GM21723 (cell line): ENCODE results near the gene PPP1R2C.

ENCODE experiments used
- ATAC-seq: cut with Tn5 transposase; IDR thresholded peaks from one replicate; pipeline ENCODE4 v1.9.1; 2021; ENCODE audit warnings: mild to moderate bottlenecking, moderate library complexity; ENCODE audit not compliant: unreplicated experiment

Gene PPP1R2C

DNA sequence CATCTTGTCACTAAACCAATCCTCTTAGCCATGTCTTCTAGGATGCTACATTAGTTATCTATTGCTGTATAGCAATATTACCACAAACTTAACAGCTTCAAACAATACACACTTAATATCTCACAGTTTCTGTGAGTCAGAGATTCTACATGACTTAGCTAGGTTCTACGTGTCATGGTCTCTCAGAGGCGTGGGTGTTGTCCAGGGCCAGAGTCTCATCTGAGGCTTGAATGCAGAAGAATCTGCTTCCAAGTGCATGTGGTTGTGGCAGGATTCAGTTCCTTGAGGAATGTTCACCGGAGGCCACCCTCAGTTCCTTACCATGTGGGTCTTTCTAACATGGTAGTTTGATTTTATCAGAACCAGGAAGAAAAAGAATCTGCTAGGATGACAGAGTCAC is 26.4 kb downstream of the PPP1R2C start:
- no peak for ATAC-seq

DNA sequence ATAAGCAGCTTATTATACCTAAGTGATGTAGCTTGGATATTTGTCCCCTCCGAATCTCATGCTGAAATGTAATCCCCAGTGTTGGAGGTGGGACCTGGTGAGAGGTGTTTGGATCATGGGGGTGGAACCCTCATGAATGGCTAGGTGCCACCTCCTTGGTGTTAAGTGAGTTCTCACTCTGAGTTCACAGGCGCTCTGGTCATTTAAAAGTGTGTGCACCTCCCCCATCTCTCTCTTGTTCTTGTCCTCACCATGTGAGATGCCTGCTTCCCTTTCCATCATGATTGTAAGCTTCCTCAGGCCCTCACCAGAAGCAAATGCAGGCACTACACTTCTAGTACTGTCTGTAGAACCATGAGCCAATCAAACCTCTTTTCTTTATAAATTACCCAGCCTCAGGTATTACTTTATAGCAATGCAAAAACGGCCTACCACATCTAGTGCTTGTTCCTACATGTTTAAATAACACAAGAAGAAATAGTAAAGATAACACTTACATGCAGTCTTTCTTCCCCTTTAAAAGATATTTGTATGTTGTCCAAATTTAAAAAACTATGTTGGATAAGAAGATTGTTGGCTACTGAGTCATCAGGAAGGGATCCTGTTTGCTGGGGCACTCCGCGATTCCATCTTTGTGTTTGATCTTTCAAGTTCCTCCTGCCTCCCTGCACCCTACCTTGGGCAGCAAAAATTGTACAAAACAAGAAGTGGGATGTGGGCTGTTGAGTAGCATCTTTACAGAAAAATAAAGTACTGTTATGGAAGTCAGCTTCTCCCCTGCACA is 29.7 kb downstream of the PPP1R2C start:
- no peak for ATAC-seq

DNA sequence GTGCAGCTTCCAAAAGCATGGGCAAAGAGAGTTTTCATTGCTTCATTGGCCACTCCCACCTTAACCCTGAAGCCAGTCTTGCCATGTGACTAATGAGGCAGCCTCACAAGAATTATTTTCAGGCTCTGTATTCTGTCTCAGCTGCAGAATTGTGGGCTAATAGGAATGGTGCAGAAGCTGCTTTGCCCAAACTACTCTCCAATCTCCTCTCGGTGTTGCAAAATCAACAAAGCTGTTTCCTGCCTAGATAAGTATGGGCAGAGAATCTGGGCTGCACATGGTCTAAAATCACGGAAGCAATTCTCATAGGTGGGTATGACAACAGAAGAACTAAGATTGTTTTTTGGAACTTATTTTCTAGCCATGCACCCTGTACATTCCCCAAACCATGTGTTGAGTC is 31.4 kb downstream of the PPP1R2C start:
- no peak for ATAC-seq

DNA sequence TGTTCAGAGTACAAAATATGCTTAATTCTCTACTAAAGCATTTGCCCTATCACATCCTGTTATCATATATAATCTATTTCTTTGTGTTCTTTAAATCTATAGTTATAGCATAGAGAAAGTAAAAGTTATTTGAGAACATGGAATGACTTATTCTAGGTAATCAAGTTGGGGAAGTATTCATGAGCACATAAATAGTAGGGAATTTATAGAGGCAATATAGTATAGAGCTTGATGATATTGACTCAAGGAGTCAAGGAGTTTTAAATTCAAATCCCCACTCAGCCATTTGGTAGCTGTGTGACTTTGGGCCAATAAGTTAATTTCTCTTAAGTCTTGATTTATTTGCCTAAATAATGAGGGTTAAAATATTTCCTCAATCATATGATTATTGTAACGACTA is 37.5 kb downstream of the PPP1R2C start:
- ATAC-seq: no peak

DNA sequence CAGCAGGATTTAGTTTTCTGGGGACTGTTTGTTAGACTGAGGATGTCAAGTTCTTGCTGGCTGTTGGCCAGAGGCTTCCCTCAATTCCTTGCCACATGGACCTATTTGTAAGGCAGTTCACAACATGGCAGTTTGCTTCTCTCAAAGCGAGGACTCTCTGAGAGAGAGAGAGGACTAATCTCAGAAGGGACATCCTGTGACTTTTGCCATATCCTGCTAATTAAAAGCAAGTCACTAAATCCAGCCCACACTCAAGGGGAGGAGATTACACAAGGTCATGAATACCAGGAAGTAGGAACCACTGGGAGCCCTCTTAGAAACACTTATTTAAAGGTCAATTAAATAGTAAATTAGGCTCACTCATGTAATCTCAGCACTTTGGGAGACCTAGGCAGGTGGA is 38.2 kb downstream of the PPP1R2C start:
- no peak for ATAC-seq

DNA sequence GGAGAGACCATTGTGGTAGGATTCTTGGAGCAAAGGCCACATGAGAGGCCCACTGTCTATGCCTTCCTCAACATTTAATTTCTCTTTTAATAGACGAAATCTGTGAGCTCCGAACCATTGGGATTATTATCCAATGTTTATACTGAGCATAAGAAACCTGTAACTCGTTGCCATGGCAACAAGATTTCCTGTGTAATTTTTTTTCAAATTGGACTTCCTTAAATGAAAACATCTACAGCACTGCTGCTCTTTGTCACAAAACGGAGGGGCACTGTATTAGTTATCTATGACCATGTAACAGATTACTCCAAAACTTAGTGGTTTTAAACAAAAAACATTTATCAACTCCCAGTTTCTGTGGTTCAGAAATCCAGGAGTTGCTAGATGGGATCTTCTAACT is 38.7 kb downstream of the PPP1R2C start:
- ATAC-seq: no peak

DNA sequence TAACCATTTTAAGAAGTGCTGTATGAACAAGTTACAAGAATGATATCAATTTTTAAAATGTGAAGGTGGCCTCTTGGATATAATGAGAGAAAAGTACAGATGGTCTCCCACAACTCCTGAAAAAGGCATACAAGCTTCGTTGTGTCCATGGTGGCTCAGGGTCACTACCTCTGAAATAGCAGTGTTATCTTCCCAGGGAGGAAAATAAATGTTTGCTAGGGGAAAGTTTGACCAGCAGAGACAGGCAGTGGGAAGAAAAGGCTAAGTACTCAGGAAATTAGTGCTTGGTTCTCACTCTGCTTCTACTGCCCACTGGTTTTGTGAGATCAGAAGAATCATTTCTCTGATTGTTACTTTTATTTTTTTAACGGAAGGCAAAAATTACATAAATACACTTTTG is 39.4 kb downstream of the PPP1R2C start:
- no peak for ATAC-seq

DNA sequence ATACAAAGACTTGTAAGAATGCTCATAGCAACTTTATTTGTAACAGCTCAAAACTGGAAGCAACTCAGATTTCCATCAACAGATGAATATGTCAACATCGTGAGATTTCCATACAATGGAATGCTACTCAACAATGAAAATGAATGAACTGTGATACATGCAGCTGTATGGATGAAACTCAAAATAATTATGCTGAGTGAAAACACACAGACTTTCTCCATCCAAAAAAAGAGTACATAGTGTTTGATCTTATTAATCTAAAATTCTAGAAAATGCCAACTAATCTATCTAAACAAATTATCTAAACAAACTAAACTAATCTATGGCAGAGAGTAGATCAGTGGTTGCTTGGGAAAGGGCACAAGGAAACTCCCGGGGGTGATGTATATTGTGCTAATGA is 42.7 kb downstream of the PPP1R2C start:
- ATAC-seq: no peak

DNA sequence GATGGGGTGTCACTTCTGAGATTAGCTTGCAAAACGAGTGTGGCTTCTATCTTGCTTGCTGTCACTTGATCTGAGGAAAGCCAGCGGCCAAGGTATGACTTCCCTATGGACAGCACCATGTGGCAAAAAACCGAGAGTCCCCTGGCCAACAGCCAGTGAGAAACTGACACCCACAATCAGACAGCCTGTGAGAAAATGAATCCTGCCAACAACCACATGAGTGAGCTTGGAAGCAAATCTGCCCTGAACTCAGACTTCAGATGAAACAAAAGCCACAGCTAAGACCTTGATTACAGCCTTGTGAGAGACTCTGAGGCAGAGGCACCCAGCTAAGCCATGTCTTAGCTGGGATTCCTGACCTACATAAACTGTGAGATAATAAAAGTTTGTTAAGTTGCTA is 45.5 kb downstream of the PPP1R2C start:
- no peak for ATAC-seq
